GM21381 (cell line): Measurements from ENCODE around the gene STC2.

ENCODE experiments used
- ATAC-seq: cut with Tn5 transposase; IDR thresholded peaks from one replicate; pipeline ENCODE4 v1.9.1; 2021; ENCODE audit warnings: mild to moderate bottlenecking, moderate library complexity; ENCODE audit not compliant: unreplicated experiment

The STC2 gene

GRCh38 chr5:173329491-173330337 lies 1.5 kb upstream of the STC2 start:
- peak; percentile 43 for ATAC-seq

- no peak for ATAC-seq
These were observed 753 bp upstream of the STC2 start for GRCh38 chr5:173328844-173329490.

- ATAC-seq = no peak
These were observed 898 bp downstream of the STC2 start for GRCh38 chr5:173327084-173327947.

DNA sequence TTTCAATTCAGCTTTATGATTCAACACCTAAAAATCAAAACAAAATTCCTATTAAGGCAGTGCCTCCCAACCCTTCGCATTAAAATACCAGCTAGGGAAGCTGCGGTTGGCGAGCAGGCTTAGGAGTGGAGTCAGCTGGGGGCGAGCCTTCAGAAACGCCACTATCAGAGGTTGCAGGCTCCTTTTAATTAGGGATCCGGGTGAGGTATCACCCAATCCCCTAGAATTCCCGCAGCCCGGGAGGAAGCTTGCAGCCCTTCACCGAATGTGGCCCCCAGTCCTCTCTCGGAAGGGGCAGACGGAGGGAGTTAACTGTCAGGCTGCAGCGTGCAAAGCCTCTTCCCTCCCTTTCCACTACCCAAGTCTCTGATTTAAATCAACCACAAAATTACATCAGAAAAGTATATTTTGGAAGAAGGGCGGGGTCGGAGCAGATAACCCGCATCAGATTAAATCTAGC lies 1.7 kb downstream of the STC2 start:
- ATAC-seq = no peak

DNA sequence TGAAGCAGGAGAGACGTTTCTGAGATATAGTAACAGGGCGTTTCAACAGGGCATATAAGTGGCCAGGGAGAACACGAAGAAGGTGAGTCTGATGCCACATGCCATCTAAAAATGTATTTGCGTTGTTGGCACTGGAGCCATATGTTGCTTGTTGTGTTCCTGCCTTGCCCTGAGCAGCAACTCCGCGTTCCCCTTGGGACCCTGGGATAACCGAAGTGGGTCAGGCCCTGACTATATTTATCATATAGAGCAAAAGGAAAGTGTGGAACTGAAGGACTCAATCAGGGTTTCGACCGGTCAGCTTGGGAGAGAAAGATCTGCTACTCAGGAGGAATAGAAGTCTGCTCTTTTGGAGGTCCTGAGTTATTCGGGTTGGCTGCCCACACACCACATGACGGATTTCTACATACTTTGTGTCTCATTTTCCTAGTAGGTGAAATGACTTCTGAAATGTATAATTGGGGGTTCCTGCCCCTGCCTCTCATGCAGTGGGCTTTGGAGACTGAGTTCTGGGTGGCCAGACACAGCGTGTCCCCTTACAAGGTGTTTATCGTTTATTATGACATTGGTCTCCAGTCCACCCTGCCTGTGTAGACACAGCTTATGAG lies 3.0 kb downstream of the STC2 start:
- no peak for ATAC-seq

DNA sequence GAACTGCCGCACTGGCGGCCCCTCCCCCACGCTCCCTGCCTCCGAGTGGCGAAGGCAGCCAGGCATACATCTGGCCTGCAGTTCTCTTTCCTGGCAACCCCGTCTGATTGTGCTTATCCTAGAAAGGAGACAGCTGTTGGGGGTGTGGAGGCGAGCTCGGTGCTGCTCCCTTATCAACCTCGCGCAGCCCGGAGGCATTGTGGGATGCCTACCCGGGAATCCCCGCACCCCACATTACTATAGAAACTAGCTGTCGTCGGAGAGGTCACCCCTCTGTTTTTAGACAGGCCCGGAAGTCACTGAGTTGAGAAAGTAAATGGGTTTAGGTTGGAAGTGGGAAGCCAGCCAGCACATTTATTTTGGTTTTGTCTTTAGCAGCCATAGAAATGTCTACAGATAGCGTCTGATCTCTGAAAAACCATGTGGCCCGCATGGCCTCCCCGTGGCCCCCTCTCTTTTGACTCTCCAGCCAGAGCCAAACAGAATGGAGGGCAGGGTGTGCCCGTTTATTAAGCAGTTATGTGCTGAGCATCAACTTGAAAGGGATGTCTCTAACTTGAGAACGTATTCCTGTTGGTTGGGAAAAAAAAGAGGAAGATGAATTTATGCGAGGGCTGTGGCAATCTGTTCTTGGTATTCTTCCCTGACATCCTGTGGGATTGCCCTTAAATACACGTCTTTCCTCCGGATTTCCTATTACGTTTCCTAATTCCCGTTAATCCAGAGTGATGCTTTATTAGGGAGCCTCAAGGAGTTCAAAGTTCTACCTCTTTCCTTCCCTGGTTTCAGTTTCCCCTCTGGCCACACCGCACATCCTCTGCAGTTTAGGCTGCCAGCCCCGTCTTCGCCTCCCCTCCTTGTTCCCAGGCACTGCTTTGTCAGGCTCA lies 3.9 kb downstream of the STC2 start:
- ATAC-seq = no peak

DNA sequence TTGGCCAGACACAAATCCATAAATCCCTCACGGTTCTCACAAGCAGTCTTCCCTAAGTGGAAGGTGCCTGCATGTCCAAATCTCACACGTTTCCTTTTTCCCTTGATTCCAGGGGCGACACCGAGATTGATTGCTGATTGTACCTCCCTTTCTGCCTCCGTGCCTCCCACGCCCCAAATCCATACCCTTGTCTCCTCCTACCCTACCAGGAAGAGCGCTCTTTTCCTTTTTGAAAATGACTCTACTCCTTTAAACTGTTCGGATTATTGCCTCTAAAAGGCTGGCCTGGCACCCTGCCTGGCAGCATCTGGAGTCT lies 4.5 kb downstream of the STC2 start:
- no peak for ATAC-seq

DNA sequence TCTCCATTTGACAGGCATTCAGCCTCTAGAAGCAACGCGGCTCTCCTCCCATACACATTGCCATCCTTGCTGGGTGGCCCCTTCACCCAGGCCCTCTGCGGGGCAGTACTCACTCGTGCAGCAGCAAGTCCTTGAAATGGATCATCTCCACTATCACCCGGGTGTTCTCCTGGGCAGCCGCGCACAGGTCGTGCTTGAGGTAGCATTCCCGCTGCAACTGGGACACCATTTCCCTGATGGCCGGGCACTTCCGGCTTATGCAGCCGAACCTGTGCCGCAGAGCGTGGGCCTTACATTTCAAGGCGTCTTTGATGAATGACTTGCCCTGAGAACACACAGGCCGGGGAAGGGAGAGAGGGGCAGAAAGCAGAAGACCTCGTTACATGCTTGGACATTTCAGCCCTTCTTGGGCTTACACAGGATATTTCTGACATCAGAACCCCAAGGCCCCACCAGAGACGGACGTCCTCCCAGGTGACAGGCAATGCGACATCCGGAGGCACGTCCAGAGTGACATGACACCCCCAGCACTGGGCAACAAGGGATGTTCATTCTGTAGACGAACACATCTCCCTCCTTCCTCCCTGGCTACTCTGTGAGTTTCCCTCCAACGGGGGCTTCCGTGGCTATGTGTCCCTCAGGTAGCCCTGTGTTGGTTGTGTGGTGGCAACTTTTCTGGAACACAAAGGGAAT lies 5.0 kb downstream of the STC2 start:
- ATAC-seq = no peak

GRCh38 chr5:173321886-173322285 lies 6.3 kb downstream of the STC2 start:
- no peak for ATAC-seq

GRCh38 chr5:173320259-173320658 lies 8.0 kb downstream of the STC2 start:
- ATAC-seq = no peak

DNA sequence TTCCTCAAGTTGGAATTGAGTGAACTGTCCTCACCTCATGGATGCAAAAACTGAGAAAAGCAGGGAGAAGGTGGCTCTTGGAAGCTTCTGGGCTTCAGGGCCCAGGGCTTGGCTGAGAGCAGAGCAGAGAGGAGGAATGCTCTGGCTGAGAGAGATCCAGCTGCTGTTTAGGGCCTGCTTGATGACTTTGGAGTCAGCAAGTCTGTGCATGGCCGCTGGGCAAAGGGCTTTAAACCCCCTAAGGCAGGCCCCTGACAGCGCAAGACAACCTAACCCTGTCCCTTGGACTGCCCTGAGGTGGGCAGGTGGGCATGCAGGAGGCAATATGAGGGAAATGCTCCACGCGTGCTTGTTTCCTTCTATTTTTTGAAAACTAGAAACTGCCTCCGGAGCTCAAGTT lies 8.6 kb downstream of the STC2 start:
- no peak for ATAC-seq

DNA sequence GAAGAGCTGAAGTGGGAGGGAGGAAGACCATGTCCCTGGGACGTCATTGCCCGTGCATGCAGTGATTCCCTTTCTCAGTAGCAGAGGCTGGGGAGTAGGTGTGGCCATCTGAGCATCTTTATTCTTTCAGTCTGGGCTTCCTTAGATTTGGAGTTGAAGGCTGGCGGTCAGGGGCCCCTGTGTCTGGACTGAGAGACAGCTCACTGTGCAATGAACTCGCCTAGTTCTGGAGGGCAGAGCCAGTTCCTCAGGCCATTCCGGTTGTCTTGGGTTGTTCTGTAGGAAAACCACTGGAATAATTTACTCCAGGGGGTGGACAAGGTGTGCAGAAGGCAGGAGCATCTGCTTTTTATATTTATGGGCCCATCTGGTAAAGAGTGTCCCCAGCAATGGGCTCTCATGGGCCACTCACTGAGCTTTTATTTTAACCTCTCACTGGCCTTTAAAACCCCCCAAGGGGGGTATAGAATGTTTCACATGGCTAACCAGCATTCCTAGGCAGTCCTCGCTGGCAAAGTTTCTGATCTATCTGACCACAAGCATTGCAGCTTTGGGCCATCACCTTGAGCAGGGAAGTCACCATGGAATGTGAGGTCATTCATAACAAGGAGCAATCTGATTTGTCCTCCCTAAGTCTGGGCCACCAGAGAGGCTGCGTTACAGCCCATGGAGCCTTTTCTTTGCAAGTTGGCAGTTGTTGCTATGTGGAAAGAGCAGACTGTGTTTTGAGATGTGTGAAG lies 9.2 kb downstream of the STC2 start:
- no peak for ATAC-seq

DNA sequence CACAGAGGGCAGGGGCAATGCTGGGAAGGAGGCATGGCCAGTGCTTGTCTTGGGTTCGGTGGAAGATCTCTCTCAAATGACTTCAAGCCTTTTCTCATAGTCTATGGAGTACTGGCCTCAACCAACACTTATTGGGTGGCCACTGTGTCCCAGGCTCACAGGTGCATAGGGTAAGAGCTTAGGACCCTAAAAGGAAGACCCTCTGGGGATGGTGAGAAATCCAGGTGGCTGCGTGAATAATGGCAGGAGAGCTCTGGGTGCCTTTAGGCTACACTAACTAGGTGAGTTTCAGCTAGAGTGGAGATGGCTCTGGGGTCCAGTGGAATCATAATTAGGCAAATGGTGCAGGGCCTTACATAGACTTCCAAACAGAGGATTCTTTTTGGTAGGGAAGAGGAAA lies 9.9 kb downstream of the STC2 start:
- ATAC-seq = no peak

GRCh38 chr5:173317852-173318251 lies 10.4 kb downstream of the STC2 start:
- ATAC-seq = no peak

GRCh38 chr5:173317091-173317730 lies 11.0 kb downstream of the STC2 start:
- no peak for ATAC-seq

DNA sequence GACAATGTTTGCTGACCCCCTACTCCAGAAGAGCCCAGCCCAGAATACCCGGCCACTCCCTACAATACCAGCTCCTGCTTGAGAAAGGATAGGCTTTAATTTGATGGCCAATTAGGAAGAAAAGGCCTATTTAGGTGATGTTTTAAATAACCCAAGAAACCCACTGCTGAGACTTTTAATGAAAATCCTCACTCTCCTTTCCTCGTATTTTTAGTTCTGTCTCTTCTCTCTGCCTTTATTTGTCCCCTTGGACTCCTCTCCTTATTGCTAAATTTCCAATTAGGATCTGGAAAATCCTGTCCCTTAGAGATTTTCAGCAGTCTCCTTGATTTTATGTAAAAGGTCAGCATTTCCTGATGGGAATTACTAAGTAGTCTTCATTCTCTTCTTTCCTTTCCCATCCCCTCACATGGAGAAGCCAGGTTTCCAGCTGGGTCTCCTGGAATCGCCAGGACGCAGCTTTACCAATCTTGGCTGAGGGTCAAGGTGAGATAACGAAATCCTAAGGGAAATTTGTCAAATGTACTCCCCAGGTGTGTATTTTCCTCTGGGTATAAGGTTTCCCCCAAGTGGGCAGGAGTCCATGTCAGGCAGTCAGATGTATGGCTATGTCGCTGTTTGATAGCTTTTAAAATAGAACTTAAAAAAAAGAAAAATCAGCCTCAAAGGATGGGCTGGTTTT lies 11.7 kb downstream of the STC2 start:
- ATAC-seq = no peak

DNA sequence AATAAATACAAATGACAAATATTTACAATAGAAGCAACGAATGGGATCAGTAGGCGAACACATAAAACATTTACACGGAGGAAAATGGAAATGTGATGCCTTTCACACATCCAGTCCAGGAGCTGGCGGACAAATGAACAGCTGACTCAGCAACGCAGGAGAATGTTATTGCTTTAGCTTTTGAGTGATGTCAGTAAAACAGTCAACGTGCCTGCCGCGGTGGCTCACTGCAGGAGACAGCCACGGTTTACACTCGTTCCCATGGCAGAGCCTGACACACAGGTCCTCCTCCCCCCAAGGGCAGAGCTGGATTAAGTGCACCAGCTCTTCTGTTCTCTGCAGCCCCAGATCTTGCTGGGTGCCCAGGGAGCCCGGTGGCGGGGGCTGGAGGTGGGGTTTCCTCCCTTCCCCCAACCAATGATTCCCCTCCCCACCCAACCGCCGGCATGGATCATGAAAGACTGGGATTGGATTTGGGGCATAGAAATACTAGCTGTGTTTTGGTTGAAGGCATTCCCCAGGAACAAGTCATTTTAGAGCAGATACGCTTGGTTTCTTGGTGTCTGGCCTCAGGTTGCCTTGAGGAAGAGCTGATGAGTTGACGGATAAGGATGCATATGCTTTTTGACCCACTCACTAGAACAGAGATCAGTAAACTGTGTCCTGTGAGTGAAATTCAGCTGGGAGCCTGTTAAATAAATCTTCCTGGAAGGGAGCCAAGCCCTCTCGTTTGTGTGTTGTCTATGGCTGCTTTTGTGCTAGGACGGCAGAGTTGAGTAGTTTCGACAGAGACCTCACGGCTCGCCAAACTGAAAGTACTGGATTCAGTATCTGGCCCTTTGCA lies 12.5 kb downstream of the STC2 start:
- no peak for ATAC-seq
